GM12878 (cell line): ENCODE results near the gene BRI3BP.

Source experiments
- CTCF ChIP-seq, 3 experiments: IDR thresholded peaks in 2 of 3; conservative IDR thresholded peaks in 1 of 3; 2 replicates each; pipeline ENCODE4 v1.5.1; 2011; ENCODE audit warnings: low read depth in 3 of 3, low read length in 3 of 3, mild to moderate bottlenecking in 3 of 3, control low read depth in 2 of 3, moderate library complexity in 2 of 3, inconsistent platforms in 1 of 3, mixed read lengths in 1 of 3; ENCODE audit not compliant: control insufficient read depth in 2 of 3, insufficient read depth in 1 of 3; ENCODE audit errors: extremely low read depth in 1 of 3
- E2F8 ChIP-seq: fragments of 450-650 bp; IDR thresholded peaks from 2 replicates; pipeline ENCODE4 v1.6.1; 2018; ENCODE audit warnings: mild to moderate bottlenecking, low read depth, moderate library complexity; ENCODE audit not compliant: partially characterized antibody
- MEF2A ChIP-seq: IDR thresholded peaks from 2 replicates; pipeline ENCODE4 v1.6.1; 2011; ENCODE audit warnings: low read depth, mild to moderate bottlenecking, low read length, moderate library complexity; ENCODE audit not compliant: insufficient read depth
- TCF12 ChIP-seq: IDR thresholded peaks from 2 replicates; pipeline ENCODE4 v1.6.1; 2011; ENCODE audit warnings: low read depth, mild to moderate bottlenecking, low read length

- TF ChIP-seq TCF12 (no peak), MEF2A (no peak), CTCF (IDR thresholded peaks at IDR 0.05 in 2 of 3, conservative IDR thresholded peaks at IDR 0.05 in 1 of 3; ENCODE audit: control insufficient read depth in 2 of 3, extremely low read depth in 1 of 3, insufficient read depth in 1 of 3, low read depth in 3 of 3, low read length in 3 of 3) (no peak), E2F8 (no peak)
Measured at GRCh38 chr12:125032466-125033152, 39.2 kb downstream of the BRI3BP start.
